ENCODE data around the gene FBXL13.

GRCh38 chr7:102842284-102842683 lies 232.3 kb downstream of the FBXL13 start:
- TF ChIP-seq, protein P1, sequence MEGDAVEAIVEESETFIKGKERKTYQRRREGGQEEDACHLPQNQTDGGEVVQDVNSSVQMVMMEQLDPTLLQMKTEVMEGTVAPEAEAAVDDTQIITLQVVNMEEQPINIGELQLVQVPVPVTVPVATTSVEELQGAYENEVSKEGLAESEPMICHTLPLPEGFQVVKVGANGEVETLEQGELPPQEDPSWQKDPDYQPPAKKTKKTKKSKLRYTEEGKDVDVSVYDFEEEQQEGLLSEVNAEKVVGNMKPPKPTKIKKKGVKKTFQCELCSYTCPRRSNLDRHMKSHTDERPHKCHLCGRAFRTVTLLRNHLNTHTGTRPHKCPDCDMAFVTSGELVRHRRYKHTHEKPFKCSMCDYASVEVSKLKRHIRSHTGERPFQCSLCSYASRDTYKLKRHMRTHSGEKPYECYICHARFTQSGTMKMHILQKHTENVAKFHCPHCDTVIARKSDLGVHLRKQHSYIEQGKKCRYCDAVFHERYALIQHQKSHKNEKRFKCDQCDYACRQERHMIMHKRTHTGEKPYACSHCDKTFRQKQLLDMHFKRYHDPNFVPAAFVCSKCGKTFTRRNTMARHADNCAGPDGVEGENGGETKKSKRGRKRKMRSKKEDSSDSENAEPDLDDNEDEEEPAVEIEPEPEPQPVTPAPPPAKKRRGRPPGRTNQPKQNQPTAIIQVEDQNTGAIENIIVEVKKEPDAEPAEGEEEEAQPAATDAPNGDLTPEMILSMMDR (IDR thresholded peaks at IDR 0.05), result no peak
- TF ChIP-seq POLR2A (IDR thresholded peaks at IDR 0.05), result no peak
